ENCODE results near the gene GSAP. TPM values are rescaled to one million over a fixed set of nuclear protein-coding genes. Genes with fewer than 3 reads are reported as not detected.
"Not testable (repeated sequence)": the region's sequence is repeated elsewhere in the genome, so short reads cannot be mapped to it uniquely, and the experiment has no call there.

The GSAP gene
- total RNA-seq, 1 experiment from 2014 or later = 25.7 TPM

GRCh38 chr7:77335581-77335980 is 80.6 kb downstream of the GSAP start:
- no peaks in the 10 kb centered on the region for H3K27me3 ChIP-seq (replicated peaks; ENCODE audit: control insufficient read depth, insufficient read depth, low read length)
- intact Hi-C loops (cut with micrococcal nuclease; ENCODE audit: unreplicated experiment) = no loop called here
- no peak for DNase-seq
- no peaks in the 10 kb centered on the region for H3K9me3 ChIP-seq
- H3K4me1 ChIP-seq = peaks cover 24% of the 10 kb centered on the region
- no peak overlapping the region for H3K4me3 Mint-ChIP-seq (ENCODE audit: unreplicated experiment)
- H3K4me1 Mint-ChIP-seq (ENCODE audit: low read depth, unreplicated experiment) = peaks cover 19% of the 10 kb centered on the region
- no peak overlapping the region for H3K27ac Mint-ChIP-seq (ENCODE audit: unreplicated experiment)
- BruUV-seq (replicated peaks) = no TSS peak
- ChIA-PET CTCF (interaction anchor here (0.6 kb wide), 1 partner anchor 89 kb away, joined by 3 read pairs; no protein-coding TSS in a partner anchor), POLR2A (no interaction called here)
- no peak for TF ChIP-seq CTCF (IDR thresholded peaks at IDR 0.05; ENCODE audit: insufficient read depth in 1 of 2, low read depth in 1 of 2, low read length in 1 of 2, severe bottlenecking in 1 of 2, unreplicated experiment in 1 of 2)
- no peaks in the 10 kb centered on the region for H3K27me3 Mint-ChIP-seq (ENCODE audit: insufficient read depth, unreplicated experiment)
- H3K36me3 ChIP-seq (ENCODE audit: control insufficient read depth, insufficient read depth, low read length) = no peaks in the 10 kb centered on the region
- peaks cover 17% of the 10 kb centered on the region for H3K36me3 Mint-ChIP-seq (ENCODE audit: insufficient read depth, unreplicated experiment)
- no peak overlapping the region for H3K4me3 ChIP-seq (ENCODE audit: low read depth, low read length)
- H3K9me3 Mint-ChIP-seq (ENCODE audit: unreplicated experiment) = no peaks in the 10 kb centered on the region

GRCh38 chr7:77334039-77334438 is 82.1 kb downstream of the GSAP start:
- H3K36me3 Mint-ChIP-seq (ENCODE audit: insufficient read depth, unreplicated experiment); H3K27me3 Mint-ChIP-seq (ENCODE audit: insufficient read depth, unreplicated experiment); H3K9me3 Mint-ChIP-seq (ENCODE audit: unreplicated experiment); POLR2A ChIA-PET; H3K9me3 ChIP-seq; DNase-seq; H3K27ac Mint-ChIP-seq (ENCODE audit: unreplicated experiment); H3K36me3 ChIP-seq (ENCODE audit: control insufficient read depth, insufficient read depth, low read length); H3K4me1 Mint-ChIP-seq (ENCODE audit: low read depth, unreplicated experiment); intact Hi-C loops (cut with micrococcal nuclease; ENCODE audit: unreplicated experiment); H3K27me3 ChIP-seq (replicated peaks; ENCODE audit: control insufficient read depth, insufficient read depth, low read length); H3K4me3 ChIP-seq (ENCODE audit: low read depth, low read length); H3K4me3 Mint-ChIP-seq (ENCODE audit: unreplicated experiment); BruUV-seq (replicated peaks): not testable (repeated sequence)
- CTCF ChIA-PET = interaction anchor here (0.6 kb wide), 1 partner anchor 384 kb away, joined by 3 read pairs; no protein-coding TSS in a partner anchor
- peaks cover 11% of the 10 kb centered on the region for H3K4me1 ChIP-seq

GRCh38 chr7:77331938-77332695 is 84.0 kb downstream of the GSAP start:
- ChIA-PET CTCF (interaction anchor here (0.6 to 1.5 kb wide), 10 partner anchors 11 to 416 kb away, joined by 4 to 39 read pairs (median 6); partner anchors contain the start of gene CCDC146), POLR2A (interaction anchor here (0.6 to 0.7 kb wide), 3 partner anchors 61 to 205 kb away, joined by 3 to 14 read pairs (median 7); no protein-coding TSS in a partner anchor)
- H3K27me3 ChIP-seq (replicated peaks; ENCODE audit: control insufficient read depth, insufficient read depth, low read length) = no peaks in the 10 kb centered on the region
- Mint-ChIP-seq H3K27me3 (ENCODE audit: insufficient read depth, unreplicated experiment) (no peaks in the 10 kb centered on the region), H3K4me3 (ENCODE audit: unreplicated experiment) (no peak overlapping the region), H3K36me3 (ENCODE audit: insufficient read depth, unreplicated experiment) (peaks cover 6% of the 10 kb centered on the region), H3K4me1 (ENCODE audit: low read depth, unreplicated experiment) (peaks cover 10% of the 10 kb centered on the region), H3K9me3 (ENCODE audit: unreplicated experiment) (no peaks in the 10 kb centered on the region), H3K27ac (ENCODE audit: unreplicated experiment) (no peak overlapping the region)
- peak; percentile 50 to 72 for TF ChIP-seq CTCF (IDR thresholded peaks at IDR 0.05; ENCODE audit: insufficient read depth in 1 of 2, low read depth in 1 of 2, low read length in 1 of 2, severe bottlenecking in 1 of 2, unreplicated experiment in 1 of 2)
- H3K36me3 ChIP-seq (ENCODE audit: control insufficient read depth, insufficient read depth, low read length) = no peaks in the 10 kb centered on the region
- no peaks in the 10 kb centered on the region for H3K9me3 ChIP-seq
- H3K4me1 ChIP-seq = peaks cover 9% of the 10 kb centered on the region
- no TSS peak for BruUV-seq (replicated peaks)
- DNase-seq = peak; percentile 62 to 79
- H3K4me3 ChIP-seq (ENCODE audit: low read depth, low read length) = no peak overlapping the region
- intact Hi-C loops (cut with micrococcal nuclease; ENCODE audit: unreplicated experiment) = loop anchor here (1.0 kb wide), 3 partner anchors 39 to 210 kb away; partner anchors contain the start of gene CCDC146

Data from Caco-2 (cell line).